ENCODE data around the gene ENTREP1.

The ENTREP1 gene

GRCh38 chr9:69420611-69421270, 95.7 kb downstream of the ENTREP1 start:
- DNase-seq (ENCODE audit: insufficient read length, low spot score) (no peak), FAIRE-seq (no peak)
- TF ChIP-seq POLR2A (IDR thresholded peaks at IDR 0.05; ENCODE audit: low read depth, low read length) (no peak), POLR2AphosphoS5 (IDR thresholded peaks at IDR 0.05; ENCODE audit: low read depth, low read length) (no peak), TAF1 (IDR thresholded peaks at IDR 0.05; ENCODE audit: low read depth, low read length) (no peak)

GRCh38 chr9:69421908-69422801, 97.1 kb downstream of the ENTREP1 start:
- no peak for TF ChIP-seq POLR2A (IDR thresholded peaks at IDR 0.05; ENCODE audit: low read depth, low read length)
- no peak for TF ChIP-seq POU2F2 (IDR thresholded peaks at IDR 0.05; ENCODE audit: low read depth, low read length)
- no peak for TF ChIP-seq TAF1 (IDR thresholded peaks at IDR 0.05; ENCODE audit: low read depth, low read length)
- no peak for TF ChIP-seq PAX5 (IDR thresholded peaks at IDR 0.05; ENCODE audit: insufficient read depth, low read length, severe bottlenecking)
- no peak for TF ChIP-seq SPI1 (IDR thresholded peaks at IDR 0.05; ENCODE audit: low read depth, low read length)
- TF ChIP-seq POLR2AphosphoS5 (IDR thresholded peaks at IDR 0.05; ENCODE audit: low read depth, low read length) = no peak
- FAIRE-seq = peak; percentile 88
- DNase-seq (ENCODE audit: insufficient read length, low spot score) = peak; percentile 56

- TF ChIP-seq PAX5 (IDR thresholded peaks at IDR 0.05; ENCODE audit: insufficient read depth, low read length, severe bottlenecking) = no peak
- no peak for TF ChIP-seq POLR2AphosphoS5 (IDR thresholded peaks at IDR 0.05; ENCODE audit: low read depth, low read length)
- no peak for TF ChIP-seq POLR2A (IDR thresholded peaks at IDR 0.05; ENCODE audit: low read depth, low read length)
- TF ChIP-seq SPI1 (IDR thresholded peaks at IDR 0.05; ENCODE audit: low read depth, low read length) = no peak
- no peak for TF ChIP-seq POU2F2 (IDR thresholded peaks at IDR 0.05; ENCODE audit: low read depth, low read length)
- no peak for TF ChIP-seq TAF1 (IDR thresholded peaks at IDR 0.05; ENCODE audit: low read depth, low read length)
- no peak for DNase-seq (ENCODE audit: insufficient read length, low spot score)
- no peak for FAIRE-seq
Observed at GRCh38 chr9:69425136-69425801, 100.3 kb downstream of the ENTREP1 start.

- no peak for TF ChIP-seq TAF1 (IDR thresholded peaks at IDR 0.05; ENCODE audit: low read depth, low read length)
- no peak for TF ChIP-seq PAX5 (IDR thresholded peaks at IDR 0.05; ENCODE audit: insufficient read depth, low read length, severe bottlenecking)
- no peak for TF ChIP-seq POU2F2 (IDR thresholded peaks at IDR 0.05; ENCODE audit: low read depth, low read length)
- TF ChIP-seq POLR2A (IDR thresholded peaks at IDR 0.05; ENCODE audit: low read depth, low read length) = no peak
- no peak for TF ChIP-seq POLR2AphosphoS5 (IDR thresholded peaks at IDR 0.05; ENCODE audit: low read depth, low read length)
- TF ChIP-seq SPI1 (IDR thresholded peaks at IDR 0.05; ENCODE audit: low read depth, low read length) = no peak
- DNase-seq (ENCODE audit: insufficient read length, low spot score) (no peak), FAIRE-seq (no peak)
Observed at GRCh38 chr9:69427286-69427685, 102.3 kb downstream of the ENTREP1 start.

GRCh38 chr9:69428017-69428785, 103.2 kb downstream of the ENTREP1 start:
- no peak for TF ChIP-seq POLR2AphosphoS5 (IDR thresholded peaks at IDR 0.05; ENCODE audit: low read depth, low read length)
- no peak for TF ChIP-seq SPI1 (IDR thresholded peaks at IDR 0.05; ENCODE audit: low read depth, low read length)
- no peak for TF ChIP-seq TAF1 (IDR thresholded peaks at IDR 0.05; ENCODE audit: low read depth, low read length)
- TF ChIP-seq POLR2A (IDR thresholded peaks at IDR 0.05; ENCODE audit: low read depth, low read length) = no peak
- DNase-seq (ENCODE audit: insufficient read length, low spot score) (no peak), FAIRE-seq (no peak)

- DNase-seq (ENCODE audit: insufficient read length, low spot score) (no peak), FAIRE-seq (no peak)
- TF ChIP-seq POLR2A (IDR thresholded peaks at IDR 0.05; ENCODE audit: low read depth, low read length) = no peak
Observed at GRCh38 chr9:69429281-69429680, 104.3 kb downstream of the ENTREP1 start.

- FAIRE-seq (no peak), DNase-seq (ENCODE audit: insufficient read length, low spot score) (no peak)
- TF ChIP-seq POLR2A (IDR thresholded peaks at IDR 0.05; ENCODE audit: low read depth, low read length) (no peak), TAF1 (IDR thresholded peaks at IDR 0.05; ENCODE audit: low read depth, low read length) (no peak), PAX5 (IDR thresholded peaks at IDR 0.05; ENCODE audit: insufficient read depth, low read length, severe bottlenecking) (no peak), POU2F2 (IDR thresholded peaks at IDR 0.05; ENCODE audit: low read depth, low read length) (no peak), POLR2AphosphoS5 (IDR thresholded peaks at IDR 0.05; ENCODE audit: low read depth, low read length) (no peak), SPI1 (IDR thresholded peaks at IDR 0.05; ENCODE audit: low read depth, low read length) (no peak)
Observed at GRCh38 chr9:69430206-69430605, 105.2 kb downstream of the ENTREP1 start.

- FAIRE-seq = no peak
Observed at GRCh38 chr9:69431203-69431602, 106.2 kb downstream of the ENTREP1 start.

GRCh38 chr9:69431777-69432176, 106.8 kb downstream of the ENTREP1 start:
- no peak for TF ChIP-seq POLR2AphosphoS5 (IDR thresholded peaks at IDR 0.05; ENCODE audit: low read depth, low read length)
- no peak for TF ChIP-seq TAF1 (IDR thresholded peaks at IDR 0.05; ENCODE audit: low read depth, low read length)
- no peak for TF ChIP-seq POU2F2 (IDR thresholded peaks at IDR 0.05; ENCODE audit: low read depth, low read length)
- TF ChIP-seq SPI1 (IDR thresholded peaks at IDR 0.05; ENCODE audit: low read depth, low read length) = no peak
- no peak for TF ChIP-seq POLR2A (IDR thresholded peaks at IDR 0.05; ENCODE audit: low read depth, low read length)
- no peak for TF ChIP-seq PAX5 (IDR thresholded peaks at IDR 0.05; ENCODE audit: insufficient read depth, low read length, severe bottlenecking)
- no peak for FAIRE-seq

More at GRCh38 chr9:69431203-69431602, 106.2 kb downstream of the ENTREP1 start:
- no peak for DNase-seq (ENCODE audit: insufficient read length, low spot score)
- no peak for TF ChIP-seq POLR2A (IDR thresholded peaks at IDR 0.05; ENCODE audit: low read depth, low read length)
- no peak for TF ChIP-seq POLR2AphosphoS5 (IDR thresholded peaks at IDR 0.05; ENCODE audit: low read depth, low read length)
- no peak for TF ChIP-seq TAF1 (IDR thresholded peaks at IDR 0.05; ENCODE audit: low read depth, low read length)
- TF ChIP-seq POU2F2 (IDR thresholded peaks at IDR 0.05; ENCODE audit: low read depth, low read length) = no peak
- TF ChIP-seq SPI1 (IDR thresholded peaks at IDR 0.05; ENCODE audit: low read depth, low read length) = no peak
- TF ChIP-seq PAX5 (IDR thresholded peaks at IDR 0.05; ENCODE audit: insufficient read depth, low read length, severe bottlenecking) = no peak

More at GRCh38 chr9:69431777-69432176, 106.8 kb downstream of the ENTREP1 start:
- DNase-seq (ENCODE audit: insufficient read length, low spot score) = no peak
